SK-N-SH (cell line): ENCODE results near the gene SERPINE1.
A peak's percentile ranks its signal among the peaks of the same experiment; 100 is the strongest.

ENCODE experiments used
- ELF1 ChIP-seq: IDR thresholded peaks from 2 replicates; pipeline ENCODE4 v1.4.0; 2012
- EP300 ChIP-seq, 2 experiments: IDR thresholded peaks; 2 replicates each; pipeline versions ENCODE4 v1.4.0 to v1.6.1; 2012; ENCODE audit warnings: borderline replicate concordance in 1 of 2, low read depth in 1 of 2, low read length in 1 of 2
- GABPA ChIP-seq: IDR thresholded peaks from 2 replicates; pipeline ENCODE4 v1.4.0; 2012; ENCODE audit warnings: low read depth, mild to moderate bottlenecking
- IRF3 ChIP-seq: fragments of 150-350 bp; IDR thresholded peaks from 2 replicates; pipeline ENCODE4 v1.6.1; 2016; ENCODE audit warnings: mild to moderate bottlenecking, low read depth, low read length
- MAX ChIP-seq: IDR thresholded peaks from 2 replicates; pipeline ENCODE4 v1.4.0; 2012; ENCODE audit warnings: low read depth
- MXI1 ChIP-seq: IDR thresholded peaks from 2 replicates; pipeline ENCODE4 v1.6.1; 2012; ENCODE audit warnings: mild to moderate bottlenecking, low read depth, low read length, improper control_type of control experiment
- PBX3 ChIP-seq: IDR thresholded peaks from 2 replicates; pipeline ENCODE4; 2012
- POLR2AphosphoS5 ChIP-seq: IDR thresholded peaks from 2 replicates; pipeline ENCODE4 v1.6.1; 2012; ENCODE audit warnings: low read depth, low read length
- RAD21 ChIP-seq: IDR thresholded peaks from 2 replicates; pipeline ENCODE4 v1.6.1; 2012; ENCODE audit warnings: mild to moderate bottlenecking, low read length
- RCOR1 ChIP-seq: fragments of 150-350 bp; IDR thresholded peaks from 2 replicates; pipeline ENCODE4 v1.6.1; 2017; ENCODE audit warnings: antibody characterized with exemption, low read length
- RFX5 ChIP-seq: IDR thresholded peaks from 2 replicates; pipeline ENCODE4 v1.6.1; 2012; ENCODE audit warnings: mild to moderate bottlenecking, improper control_type of control experiment, low read length
- SIN3A ChIP-seq: IDR thresholded peaks from 2 replicates; pipeline ENCODE4 v1.6.1; 2012; ENCODE audit warnings: low read depth, mild to moderate bottlenecking, low read length, moderate library complexity, borderline replicate concordance
- TF ChIP-seq, protein P1 (sequence below): fragments of 200-600 bp; sonication (generic); IDR thresholded peaks from 2 replicates; pipeline ENCODE4 v1.6.1; 2017; ENCODE audit warnings: antibody characterized with exemption, mild to moderate bottlenecking, moderate library complexity
- TF ChIP-seq, protein P2 (sequence below): IDR thresholded peaks from 2 replicates; pipeline ENCODE4 v1.4.0; 2012; ENCODE audit warnings: low read depth, borderline replicate concordance

DNA sequence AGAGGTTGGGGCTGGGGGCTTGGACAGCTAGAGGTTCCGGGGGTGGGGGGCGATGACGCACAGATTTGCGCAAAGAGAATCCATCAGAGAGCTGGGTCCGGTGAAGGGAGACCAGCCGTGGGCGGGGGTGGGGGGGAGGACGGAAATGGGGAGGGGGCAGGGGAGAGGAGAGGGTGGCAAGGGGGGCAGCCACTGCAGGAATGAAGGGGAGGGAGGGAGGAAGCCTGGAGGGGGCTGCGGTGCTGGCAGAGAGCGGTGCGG lies 39.7 kb downstream of the SERPINE1 start:
- no peak for TF ChIP-seq POLR2AphosphoS5
- TF ChIP-seq, protein P1, sequence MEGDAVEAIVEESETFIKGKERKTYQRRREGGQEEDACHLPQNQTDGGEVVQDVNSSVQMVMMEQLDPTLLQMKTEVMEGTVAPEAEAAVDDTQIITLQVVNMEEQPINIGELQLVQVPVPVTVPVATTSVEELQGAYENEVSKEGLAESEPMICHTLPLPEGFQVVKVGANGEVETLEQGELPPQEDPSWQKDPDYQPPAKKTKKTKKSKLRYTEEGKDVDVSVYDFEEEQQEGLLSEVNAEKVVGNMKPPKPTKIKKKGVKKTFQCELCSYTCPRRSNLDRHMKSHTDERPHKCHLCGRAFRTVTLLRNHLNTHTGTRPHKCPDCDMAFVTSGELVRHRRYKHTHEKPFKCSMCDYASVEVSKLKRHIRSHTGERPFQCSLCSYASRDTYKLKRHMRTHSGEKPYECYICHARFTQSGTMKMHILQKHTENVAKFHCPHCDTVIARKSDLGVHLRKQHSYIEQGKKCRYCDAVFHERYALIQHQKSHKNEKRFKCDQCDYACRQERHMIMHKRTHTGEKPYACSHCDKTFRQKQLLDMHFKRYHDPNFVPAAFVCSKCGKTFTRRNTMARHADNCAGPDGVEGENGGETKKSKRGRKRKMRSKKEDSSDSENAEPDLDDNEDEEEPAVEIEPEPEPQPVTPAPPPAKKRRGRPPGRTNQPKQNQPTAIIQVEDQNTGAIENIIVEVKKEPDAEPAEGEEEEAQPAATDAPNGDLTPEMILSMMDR = no peak
- TF ChIP-seq RFX5 = no peak
- TF ChIP-seq IRF3 = no peak
- TF ChIP-seq MXI1 = no peak
- TF ChIP-seq RCOR1 = peak; percentile 40; the same call in 1 of the 2 replicates
- TF ChIP-seq PBX3 = no peak
- no peak for TF ChIP-seq MAX
- no peak for TF ChIP-seq SIN3A
- no peak for TF ChIP-seq EP300 (IDR thresholded peaks at IDR 0.05; ENCODE audit: borderline replicate concordance in 1 of 2, low read depth in 1 of 2, low read length in 1 of 2)
- TF ChIP-seq GABPA = no peak
- no peak for TF ChIP-seq ELF1
- TF ChIP-seq, protein P2, sequence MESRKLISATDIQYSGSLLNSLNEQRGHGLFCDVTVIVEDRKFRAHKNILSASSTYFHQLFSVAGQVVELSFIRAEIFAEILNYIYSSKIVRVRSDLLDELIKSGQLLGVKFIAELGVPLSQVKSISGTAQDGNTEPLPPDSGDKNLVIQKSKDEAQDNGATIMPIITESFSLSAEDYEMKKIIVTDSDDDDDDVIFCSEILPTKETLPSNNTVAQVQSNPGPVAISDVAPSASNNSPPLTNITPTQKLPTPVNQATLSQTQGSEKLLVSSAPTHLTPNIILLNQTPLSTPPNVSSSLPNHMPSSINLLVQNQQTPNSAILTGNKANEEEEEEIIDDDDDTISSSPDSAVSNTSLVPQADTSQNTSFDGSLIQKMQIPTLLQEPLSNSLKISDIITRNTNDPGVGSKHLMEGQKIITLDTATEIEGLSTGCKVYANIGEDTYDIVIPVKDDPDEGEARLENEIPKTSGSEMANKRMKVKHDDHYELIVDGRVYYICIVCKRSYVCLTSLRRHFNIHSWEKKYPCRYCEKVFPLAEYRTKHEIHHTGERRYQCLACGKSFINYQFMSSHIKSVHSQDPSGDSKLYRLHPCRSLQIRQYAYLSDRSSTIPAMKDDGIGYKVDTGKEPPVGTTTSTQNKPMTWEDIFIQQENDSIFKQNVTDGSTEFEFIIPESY = no peak
- TF ChIP-seq RAD21 = no peak
